Sigmoid colon (tissue), 4 donors: ENCODE results near the gene PAN2.

ENCODE experiments used
- CTCF ChIP-seq, 4 experiments: fragments of 450-650 bp in 3 of 4; fragments of 200-600 bp in 1 of 4; IDR thresholded peaks; one replicate each; pipeline ENCODE4 v1.5.1; 2016 to 2019; ENCODE audit warnings: antibody characterized with exemption in 4 of 4, mild to moderate bottlenecking in 3 of 4, moderate library complexity in 2 of 4
- POLR2A ChIP-seq, 2 donors: fragments of 450-650 bp; IDR thresholded peaks; one replicate each; pipeline ENCODE4 v1.6.1; 2016; ENCODE audit warnings: antibody characterized with exemption in 2 of 2, mild to moderate bottlenecking in 2 of 2, moderate library complexity in 2 of 2
- POLR2AphosphoS5 ChIP-seq, 4 donors: sonication (generic); formaldehyde crosslinking; IDR thresholded peaks; one replicate each; pipeline ENCODE4 v1.6.1; 2017; ENCODE audit warnings: antibody characterized with exemption in 4 of 4

- TF ChIP-seq CTCF (IDR thresholded peaks at IDR 0.05) (no peak), POLR2A (IDR thresholded peaks at IDR 0.05) (no peak), POLR2AphosphoS5 (IDR thresholded peaks at IDR 0.05) (no peak)
Measured at GRCh38 chr12:56293795-56294194, 40.0 kb downstream of the PAN2 start.
